ENCODE measurements around the gene CPED1. TPM values are rescaled to one million over a fixed set of nuclear protein-coding genes. Genes with fewer than 3 reads are reported as not detected.

CPED1 gene
- total RNA-seq, 1 donor from 2014 or later: 3.9 TPM

DNA sequence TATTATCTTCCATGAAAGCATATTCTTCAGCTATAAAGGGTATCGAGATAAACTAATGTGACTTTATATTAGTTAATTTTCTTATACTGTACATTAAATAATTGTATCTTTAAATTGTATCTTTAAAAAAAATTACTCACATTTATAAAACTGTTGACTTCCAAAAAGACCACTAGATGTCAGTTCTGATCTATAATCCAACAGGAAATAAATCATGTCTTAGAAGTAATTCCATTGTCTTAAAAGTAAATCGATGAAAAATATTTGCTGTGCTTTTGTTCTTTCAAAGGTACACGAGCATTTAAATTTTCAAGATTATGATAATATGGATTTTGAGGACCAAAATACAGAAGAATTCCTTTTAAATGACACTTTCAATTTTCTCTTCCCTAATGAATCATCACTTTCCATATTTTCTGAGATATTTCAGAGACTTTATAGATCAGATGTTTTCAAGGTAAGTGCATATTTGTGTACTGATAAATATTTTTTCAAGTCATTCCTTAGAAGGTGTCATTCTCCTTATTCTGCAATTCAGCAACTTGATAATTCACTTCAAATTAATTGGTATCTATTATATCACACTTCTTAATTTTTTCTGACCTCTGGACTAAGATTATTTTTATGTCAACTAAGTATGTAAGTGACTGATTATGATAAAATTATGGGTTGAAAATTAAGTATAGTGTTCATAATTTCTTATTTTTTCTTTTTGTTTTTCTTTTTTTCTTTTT, 138.5 kb downstream of the CPED1 start:
- no peak overlapping the region for H3K4me3 Mint-ChIP-seq (ENCODE audit: unreplicated experiment)
- no peak overlapping the region for H3K27ac Mint-ChIP-seq (ENCODE audit: unreplicated experiment)
- TF ChIP-seq, protein P1, sequence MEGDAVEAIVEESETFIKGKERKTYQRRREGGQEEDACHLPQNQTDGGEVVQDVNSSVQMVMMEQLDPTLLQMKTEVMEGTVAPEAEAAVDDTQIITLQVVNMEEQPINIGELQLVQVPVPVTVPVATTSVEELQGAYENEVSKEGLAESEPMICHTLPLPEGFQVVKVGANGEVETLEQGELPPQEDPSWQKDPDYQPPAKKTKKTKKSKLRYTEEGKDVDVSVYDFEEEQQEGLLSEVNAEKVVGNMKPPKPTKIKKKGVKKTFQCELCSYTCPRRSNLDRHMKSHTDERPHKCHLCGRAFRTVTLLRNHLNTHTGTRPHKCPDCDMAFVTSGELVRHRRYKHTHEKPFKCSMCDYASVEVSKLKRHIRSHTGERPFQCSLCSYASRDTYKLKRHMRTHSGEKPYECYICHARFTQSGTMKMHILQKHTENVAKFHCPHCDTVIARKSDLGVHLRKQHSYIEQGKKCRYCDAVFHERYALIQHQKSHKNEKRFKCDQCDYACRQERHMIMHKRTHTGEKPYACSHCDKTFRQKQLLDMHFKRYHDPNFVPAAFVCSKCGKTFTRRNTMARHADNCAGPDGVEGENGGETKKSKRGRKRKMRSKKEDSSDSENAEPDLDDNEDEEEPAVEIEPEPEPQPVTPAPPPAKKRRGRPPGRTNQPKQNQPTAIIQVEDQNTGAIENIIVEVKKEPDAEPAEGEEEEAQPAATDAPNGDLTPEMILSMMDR (IDR thresholded peaks at IDR 0.05): peak; percentile 68
- no peaks in the 10 kb centered on the region for H3K9me3 Mint-ChIP-seq (ENCODE audit: unreplicated experiment)
- DNase-seq (ENCODE audit: extremely low spot score, unreplicated experiment): no peak
- H3K36me3 Mint-ChIP-seq (ENCODE audit: unreplicated experiment): no peaks in the 10 kb centered on the region
- no peaks in the 10 kb centered on the region for H3K4me1 Mint-ChIP-seq (ENCODE audit: unreplicated experiment)
- no peaks in the 10 kb centered on the region for H3K27me3 Mint-ChIP-seq (ENCODE audit: unreplicated experiment)

DNA sequence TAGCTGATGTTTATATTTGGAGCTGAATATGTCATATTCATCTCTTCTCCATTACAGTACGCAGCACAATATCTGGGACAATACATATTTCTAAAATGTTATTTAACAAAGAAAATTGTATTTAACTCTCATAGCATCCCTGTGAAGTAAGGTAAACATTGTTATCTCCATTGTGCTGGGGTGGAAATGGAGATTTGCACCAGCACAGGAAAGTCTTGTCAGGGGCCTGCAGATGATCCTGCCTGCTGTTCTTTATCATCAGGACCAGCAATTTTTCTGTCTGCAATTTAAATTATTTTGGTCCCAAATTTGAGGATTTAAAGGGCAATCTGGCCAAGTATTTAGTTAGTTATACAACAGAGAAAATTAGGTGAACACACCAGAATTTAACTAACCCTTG, 144.4 kb downstream of the CPED1 start:
- Mint-ChIP-seq H3K27me3 (ENCODE audit: unreplicated experiment) (no peaks in the 10 kb centered on the region), H3K4me3 (ENCODE audit: unreplicated experiment) (no peak overlapping the region), H3K4me1 (ENCODE audit: unreplicated experiment) (no peaks in the 10 kb centered on the region), H3K9me3 (ENCODE audit: unreplicated experiment) (no peaks in the 10 kb centered on the region), H3K36me3 (ENCODE audit: unreplicated experiment) (no peaks in the 10 kb centered on the region), H3K27ac (ENCODE audit: unreplicated experiment) (no peak overlapping the region)
- TF ChIP-seq, protein P1 (IDR thresholded peaks at IDR 0.05): no peak
- no peak for DNase-seq (ENCODE audit: extremely low spot score, unreplicated experiment)

DNA sequence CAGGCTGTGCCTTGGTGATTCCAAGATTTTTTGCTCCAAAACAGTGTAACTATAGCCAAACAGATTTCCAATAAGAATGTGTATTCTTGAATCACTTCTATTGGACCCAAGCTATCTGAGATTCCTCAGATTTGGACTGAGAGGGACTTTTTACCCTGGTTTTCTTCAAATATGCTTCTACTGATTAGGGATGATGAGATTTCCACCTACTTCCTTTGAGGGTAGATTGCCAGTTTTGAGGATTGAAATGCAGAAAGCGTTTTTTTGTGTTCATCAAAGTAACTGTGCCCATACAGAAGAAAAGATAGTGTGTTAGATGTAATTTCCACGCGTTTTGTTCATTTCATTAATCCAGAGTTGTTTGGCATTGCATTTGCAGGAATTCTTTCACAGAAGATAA, 144.9 kb downstream of the CPED1 start:
- no peaks in the 10 kb centered on the region for H3K27me3 Mint-ChIP-seq (ENCODE audit: unreplicated experiment)
- no peak for DNase-seq (ENCODE audit: extremely low spot score, unreplicated experiment)
- H3K9me3 Mint-ChIP-seq (ENCODE audit: unreplicated experiment): no peaks in the 10 kb centered on the region
- no peak overlapping the region for H3K4me3 Mint-ChIP-seq (ENCODE audit: unreplicated experiment)
- no peaks in the 10 kb centered on the region for H3K4me1 Mint-ChIP-seq (ENCODE audit: unreplicated experiment)
- no peak overlapping the region for H3K27ac Mint-ChIP-seq (ENCODE audit: unreplicated experiment)
- no peaks in the 10 kb centered on the region for H3K36me3 Mint-ChIP-seq (ENCODE audit: unreplicated experiment)
- TF ChIP-seq, protein P1 (IDR thresholded peaks at IDR 0.05): no peak

DNA sequence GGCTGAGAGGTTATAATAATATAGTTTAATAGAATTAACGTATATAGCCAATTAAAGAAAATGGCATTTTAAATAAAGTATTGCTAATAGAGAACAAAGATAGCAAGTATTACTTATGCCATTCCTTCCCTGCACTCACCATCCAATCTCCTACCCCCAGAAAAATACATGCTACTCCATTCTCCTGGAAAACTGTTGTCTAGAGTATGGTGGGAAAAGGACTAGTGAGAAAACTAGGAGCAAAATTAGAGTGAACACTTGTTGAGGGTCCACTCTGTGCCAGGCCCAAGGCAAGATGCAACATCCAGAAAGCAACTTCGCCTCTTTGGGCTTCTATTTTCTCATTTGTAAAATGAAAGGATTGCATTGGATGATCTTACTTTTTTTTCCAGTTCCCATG, 149.1 kb downstream of the CPED1 start:
- no peak overlapping the region for H3K27ac Mint-ChIP-seq (ENCODE audit: unreplicated experiment)
- no peak for DNase-seq (ENCODE audit: extremely low spot score, unreplicated experiment)

DNA sequence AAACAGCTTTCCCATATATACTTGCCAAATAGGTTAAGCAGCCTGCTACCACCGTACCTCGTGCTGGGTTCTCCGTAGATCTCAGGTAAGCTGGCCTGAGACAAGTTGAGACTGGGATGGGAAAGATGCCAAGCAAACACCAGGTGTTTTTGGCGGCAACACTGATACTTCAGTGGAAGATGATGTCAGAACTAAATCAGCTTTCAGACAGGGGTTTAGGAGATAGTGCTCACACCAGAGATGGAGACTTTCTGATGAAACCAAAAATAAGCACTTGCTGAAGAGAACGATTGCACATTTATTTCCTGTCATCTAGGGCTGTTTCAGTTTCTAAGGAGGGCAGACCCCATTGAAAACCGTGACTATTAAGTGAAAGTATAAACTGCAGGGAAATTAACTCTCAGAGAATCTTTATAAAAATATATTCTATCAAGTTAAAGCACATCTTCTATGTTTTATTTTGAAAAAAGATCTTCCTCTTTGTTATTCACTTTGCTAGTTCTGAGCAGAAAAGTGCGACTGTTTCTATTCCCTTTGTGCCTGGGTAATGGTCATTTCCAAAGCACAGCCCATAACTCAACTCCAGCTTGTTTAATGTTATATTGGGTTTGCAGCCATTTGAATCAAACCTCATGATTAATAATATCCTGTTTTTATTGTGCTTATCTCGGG, 149.9 kb downstream of the CPED1 start:
- Mint-ChIP-seq H3K27me3 (ENCODE audit: unreplicated experiment) (no peaks in the 10 kb centered on the region), H3K9me3 (ENCODE audit: unreplicated experiment) (no peaks in the 10 kb centered on the region), H3K36me3 (ENCODE audit: unreplicated experiment) (no peaks in the 10 kb centered on the region), H3K4me3 (ENCODE audit: unreplicated experiment) (no peak overlapping the region), H3K27ac (ENCODE audit: unreplicated experiment) (no peak overlapping the region), H3K4me1 (ENCODE audit: unreplicated experiment) (no peaks in the 10 kb centered on the region)
- TF ChIP-seq, protein P1 (IDR thresholded peaks at IDR 0.05): no peak
- DNase-seq (ENCODE audit: extremely low spot score, unreplicated experiment): no peak

More for the DNA sequence above, 149.1 kb downstream of the CPED1 start:
- Mint-ChIP-seq H3K9me3 (ENCODE audit: unreplicated experiment) (no peaks in the 10 kb centered on the region), H3K27me3 (ENCODE audit: unreplicated experiment) (no peaks in the 10 kb centered on the region), H3K36me3 (ENCODE audit: unreplicated experiment) (no peaks in the 10 kb centered on the region), H3K4me1 (ENCODE audit: unreplicated experiment) (no peaks in the 10 kb centered on the region), H3K4me3 (ENCODE audit: unreplicated experiment) (no peak overlapping the region)
- TF ChIP-seq, protein P1 (IDR thresholded peaks at IDR 0.05): no peak

Measured in osteocyte (in vitro differentiated cells).